Prostate gland (tissue), 2 donors: ENCODE data around the gene SLC2A4RG. TPM values are rescaled to one million over a fixed set of nuclear protein-coding genes. Genes with fewer than 3 reads are reported as not detected.

Source experiments
- DNase-seq: peaks from one replicate; pipeline ENCODE4 v3.0.0-alpha.2; 2019; ENCODE audit warnings: low spot score
- H3K27ac ChIP-seq, 2 donors: fragments of 200-600 bp; sonication (generic); 2 replicates each; pipeline ENCODE4 v1.5.1; 2017 to 2019
- H3K27me3 ChIP-seq: fragments of 200-600 bp; sonication (generic); replicated peaks from 2 replicates; pipeline ENCODE4 v1.5.1; 2019; ENCODE audit not compliant: insufficient read depth
- H3K36me3 ChIP-seq, 2 donors: fragments of 200-600 bp; sonication (generic); 1 replicate in 1 of 2; 2 replicates in 1 of 2; pipeline versions ENCODE4 v1.5.1 to v1.8.1; 2017 to 2019
- H3K4me1 ChIP-seq: fragments of 200-600 bp; sonication (generic); replicated peaks from 2 replicates; pipeline ENCODE4 v1.5.1; 2019
- H3K4me3 ChIP-seq, 2 donors: fragments of 200-600 bp; sonication (generic); 2 replicates each; pipeline ENCODE4 v1.5.1; 2017 to 2019
- H3K9me3 ChIP-seq: fragments of 200-600 bp; sonication (generic); 2 replicates; pipeline ENCODE4 v1.5.1; 2017
- POLR2A ChIP-seq: fragments of 450-650 bp; IDR thresholded peaks from one replicate; pipeline ENCODE4 v1.6.1; 2016; ENCODE audit warnings: antibody characterized with exemption, mild to moderate bottlenecking
- POLR2AphosphoS5 ChIP-seq: sonication (generic); formaldehyde crosslinking; IDR thresholded peaks from one replicate; pipeline ENCODE4 v1.6.1; 2017; ENCODE audit warnings: antibody characterized with exemption
- WGBS: methylation state at CpG from one replicate; pipeline ENCODE4 v1.1.5; 2018; 5-methylcytosine and 5-hydroxymethylcytosine counted together
- intact Hi-C: fragments of 100-400 bp; cut with DNase I; formaldehyde crosslinking; loops from one replicate; pipeline ENCODE4 v1.14.2; 2022
- total RNA-seq, 2 donors: library from RNA; depleted of rRNA; stranded (reverse); fragments of >200 nt; gene quantifications; one replicate each; pipeline ENCODE4 v1.1.0, GENCODE V29; 2016
- TF ChIP-seq, protein P1 (sequence below), 4 experiments: fragments of 200-600 bp in 2 of 4; fragments of 450-650 bp in 2 of 4; sonication (generic) in 2 of 4; IDR thresholded peaks; 1 replicate in 3 of 4; 2 replicates in 1 of 4; pipeline ENCODE4 v1.5.1; 2016 to 2019; ENCODE audit warnings: antibody characterized with exemption in 4 of 4, mild to moderate bottlenecking in 2 of 4, moderate library complexity in 2 of 4

Gene SLC2A4RG
- total RNA-seq, 2 donors from 2014 or later: 140 to 155 TPM

DNA sequence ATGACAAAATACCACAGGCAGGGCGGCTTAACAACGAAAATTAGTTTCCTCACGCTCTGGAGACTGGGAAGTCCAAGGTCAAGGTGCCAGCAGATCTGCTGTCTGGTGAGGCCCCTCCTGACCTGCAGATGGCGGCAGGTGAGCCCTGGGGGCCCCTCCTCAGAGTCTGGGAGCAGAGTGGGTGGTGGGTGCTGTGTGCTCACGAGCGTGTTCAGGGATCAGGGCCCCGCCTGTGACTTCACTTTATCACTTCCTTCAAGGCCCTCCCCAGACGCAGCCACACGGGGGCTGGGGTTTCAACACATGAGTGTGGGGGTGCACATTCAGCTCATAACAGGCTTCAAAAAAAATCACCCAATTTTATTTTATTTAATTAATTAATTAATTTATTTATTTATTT lies 39.3 kb downstream of the SLC2A4RG start:
- TF ChIP-seq POLR2AphosphoS5 (no peak), POLR2A (no peak)
- TF ChIP-seq, protein P1, sequence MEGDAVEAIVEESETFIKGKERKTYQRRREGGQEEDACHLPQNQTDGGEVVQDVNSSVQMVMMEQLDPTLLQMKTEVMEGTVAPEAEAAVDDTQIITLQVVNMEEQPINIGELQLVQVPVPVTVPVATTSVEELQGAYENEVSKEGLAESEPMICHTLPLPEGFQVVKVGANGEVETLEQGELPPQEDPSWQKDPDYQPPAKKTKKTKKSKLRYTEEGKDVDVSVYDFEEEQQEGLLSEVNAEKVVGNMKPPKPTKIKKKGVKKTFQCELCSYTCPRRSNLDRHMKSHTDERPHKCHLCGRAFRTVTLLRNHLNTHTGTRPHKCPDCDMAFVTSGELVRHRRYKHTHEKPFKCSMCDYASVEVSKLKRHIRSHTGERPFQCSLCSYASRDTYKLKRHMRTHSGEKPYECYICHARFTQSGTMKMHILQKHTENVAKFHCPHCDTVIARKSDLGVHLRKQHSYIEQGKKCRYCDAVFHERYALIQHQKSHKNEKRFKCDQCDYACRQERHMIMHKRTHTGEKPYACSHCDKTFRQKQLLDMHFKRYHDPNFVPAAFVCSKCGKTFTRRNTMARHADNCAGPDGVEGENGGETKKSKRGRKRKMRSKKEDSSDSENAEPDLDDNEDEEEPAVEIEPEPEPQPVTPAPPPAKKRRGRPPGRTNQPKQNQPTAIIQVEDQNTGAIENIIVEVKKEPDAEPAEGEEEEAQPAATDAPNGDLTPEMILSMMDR (IDR thresholded peaks at IDR 0.05): no peak
- 91% methylated on average over 9 of the region's 9 CpGs for WGBS
- no peaks in the 10 kb centered on the region for H3K27me3 ChIP-seq
- no peak overlapping the region for H3K27ac ChIP-seq
- H3K9me3 ChIP-seq: no peaks in the 10 kb centered on the region
- no peak overlapping the region for H3K4me3 ChIP-seq
- intact Hi-C loops: loop anchor here (10.0 kb wide), 1 partner anchor 196 kb away; the partner anchor contains the start of gene SAMD10
- H3K36me3 ChIP-seq: no peaks in the 10 kb centered on the region
- no peak for DNase-seq
- H3K4me1 ChIP-seq: no peaks in the 10 kb centered on the region

DNA sequence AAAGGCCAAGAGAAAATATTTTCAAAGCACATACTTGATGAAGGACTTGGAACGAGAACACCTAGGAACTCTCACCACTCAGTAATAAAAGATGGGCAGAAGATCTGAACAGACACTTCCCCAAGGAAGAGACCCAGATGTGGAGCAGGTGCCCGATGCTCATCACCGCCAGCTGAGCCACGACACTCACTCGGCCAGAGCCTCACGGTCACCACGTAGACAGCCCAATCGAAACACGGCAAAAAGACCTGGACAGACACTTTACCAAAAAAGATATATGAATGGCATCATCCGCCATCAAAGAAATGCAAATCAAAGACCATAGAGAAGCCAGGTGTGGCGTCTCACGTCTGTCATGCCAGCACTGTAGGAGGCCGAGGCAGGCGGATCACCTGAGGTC lies 41.6 kb downstream of the SLC2A4RG start:
- intact Hi-C loops: no loop called here
- 92% methylated on average over 14 of the region's 14 CpGs for WGBS
- H3K9me3 ChIP-seq: no peaks in the 10 kb centered on the region

DNA sequence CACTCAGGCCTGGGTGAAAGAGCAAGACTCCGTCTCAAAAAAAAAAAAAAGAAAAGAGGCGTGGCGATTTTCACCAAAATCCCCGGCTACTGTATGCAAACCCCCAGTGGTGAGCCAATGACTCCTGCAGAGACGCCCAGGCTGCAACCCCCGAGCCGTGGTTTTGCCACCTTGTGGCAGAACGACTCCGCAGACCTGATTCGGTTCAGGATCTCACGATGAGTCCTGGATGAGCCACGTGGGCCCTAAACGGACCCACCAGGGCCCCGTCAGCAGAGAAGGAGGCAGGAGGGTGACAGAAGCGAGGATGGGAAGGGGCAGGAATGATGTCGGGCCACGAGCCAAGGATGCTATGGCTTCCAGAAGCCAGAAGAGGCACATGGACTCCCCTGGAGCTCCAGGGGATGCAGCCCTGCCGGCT lies 42.5 kb downstream of the SLC2A4RG start:
- Histone ChIP-seq H3K4me1 (no peaks in the 10 kb centered on the region), H3K27ac (no peak overlapping the region), H3K4me3 (no peak overlapping the region), H3K27me3 (no peaks in the 10 kb centered on the region), H3K36me3 (no peaks in the 10 kb centered on the region), H3K9me3 (no peaks in the 10 kb centered on the region)
- TF ChIP-seq POLR2A (no peak), POLR2AphosphoS5 (no peak)
- TF ChIP-seq, protein P1 (IDR thresholded peaks at IDR 0.05): no peak
- 74% methylated on average over 17 of the region's 18 CpGs for WGBS
- DNase-seq: no peak
- intact Hi-C loops: no loop called here

More for the DNA sequence above, 41.6 kb downstream of the SLC2A4RG start:
- TF ChIP-seq POLR2A (no peak), POLR2AphosphoS5 (no peak)
- TF ChIP-seq, protein P1 (IDR thresholded peaks at IDR 0.05): no peak
- Histone ChIP-seq H3K27me3 (no peaks in the 10 kb centered on the region), H3K4me3 (no peak overlapping the region), H3K4me1 (no peaks in the 10 kb centered on the region), H3K36me3 (no peaks in the 10 kb centered on the region), H3K27ac (no peak overlapping the region)
- no peak for DNase-seq

DNA sequence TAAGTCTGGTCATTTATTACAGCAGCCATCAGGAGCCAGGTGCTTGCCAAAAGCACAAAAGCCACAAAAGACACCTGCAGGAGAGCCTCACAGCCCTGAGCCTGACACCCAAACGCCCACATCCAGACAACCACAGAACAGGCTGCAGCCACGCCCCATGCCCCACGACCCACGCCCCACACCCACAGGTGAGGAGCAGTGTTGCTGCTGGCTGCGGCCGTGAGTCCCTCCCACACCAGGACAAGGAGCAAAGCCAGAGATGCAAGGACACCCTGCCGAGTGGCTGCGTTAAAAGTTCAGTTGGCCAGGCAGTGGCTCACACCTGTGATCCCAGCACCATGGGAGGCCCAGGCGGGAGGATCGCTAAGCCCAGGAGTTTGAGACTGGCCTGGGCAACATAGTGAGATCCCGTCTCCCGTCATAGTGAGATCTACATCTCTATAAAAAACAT lies 43.0 kb downstream of the SLC2A4RG start:
- 85% methylated on average over 12 of the region's 12 CpGs for WGBS
- no peaks in the 10 kb centered on the region for H3K4me1 ChIP-seq
- H3K27ac ChIP-seq: no peak overlapping the region

DNA sequence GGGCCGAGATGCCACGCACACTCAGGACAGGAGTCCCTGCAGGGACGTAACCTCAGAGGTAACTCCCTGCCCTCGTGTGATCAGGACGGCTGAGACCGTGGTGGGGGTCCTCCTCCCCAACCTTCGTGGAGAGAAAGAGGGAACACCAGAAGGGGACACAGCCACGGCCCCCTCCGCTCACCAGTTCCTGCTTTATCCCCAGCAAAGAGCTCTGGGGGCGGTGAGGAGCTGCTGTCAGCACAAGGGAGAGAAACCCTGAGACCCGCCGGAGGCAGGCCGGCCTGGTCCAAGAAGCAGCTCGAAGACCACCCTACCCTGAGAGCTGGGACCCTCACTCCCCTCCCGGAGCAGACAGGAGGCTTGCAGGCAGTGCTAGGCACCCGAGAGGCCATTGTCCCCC lies 44.4 kb downstream of the SLC2A4RG start:
- no peak overlapping the region for H3K4me3 ChIP-seq
- no peaks in the 10 kb centered on the region for H3K36me3 ChIP-seq
- H3K27me3 ChIP-seq: no peaks in the 10 kb centered on the region
- TF ChIP-seq POLR2AphosphoS5 (no peak), POLR2A (no peak)
- TF ChIP-seq, protein P1 (IDR thresholded peaks at IDR 0.05): no peak
- H3K27ac ChIP-seq: no peak overlapping the region
- no peaks in the 10 kb centered on the region for H3K9me3 ChIP-seq
- DNase-seq: no peak
- 83% methylated on average over 15 of the region's 16 CpGs for WGBS
- intact Hi-C loops: no loop called here
- H3K4me1 ChIP-seq: no peaks in the 10 kb centered on the region

More for the DNA sequence above, 43.0 kb downstream of the SLC2A4RG start:
- Histone ChIP-seq H3K4me3 (no peak overlapping the region), H3K9me3 (no peaks in the 10 kb centered on the region), H3K36me3 (no peaks in the 10 kb centered on the region), H3K27me3 (no peaks in the 10 kb centered on the region)
- no peak for DNase-seq
- TF ChIP-seq POLR2A (no peak), POLR2AphosphoS5 (no peak)
- TF ChIP-seq, protein P1 (IDR thresholded peaks at IDR 0.05): no peak
- intact Hi-C loops: no loop called here
